ENCODE results near the gene PRKCB.

The PRKCB gene

DNA sequence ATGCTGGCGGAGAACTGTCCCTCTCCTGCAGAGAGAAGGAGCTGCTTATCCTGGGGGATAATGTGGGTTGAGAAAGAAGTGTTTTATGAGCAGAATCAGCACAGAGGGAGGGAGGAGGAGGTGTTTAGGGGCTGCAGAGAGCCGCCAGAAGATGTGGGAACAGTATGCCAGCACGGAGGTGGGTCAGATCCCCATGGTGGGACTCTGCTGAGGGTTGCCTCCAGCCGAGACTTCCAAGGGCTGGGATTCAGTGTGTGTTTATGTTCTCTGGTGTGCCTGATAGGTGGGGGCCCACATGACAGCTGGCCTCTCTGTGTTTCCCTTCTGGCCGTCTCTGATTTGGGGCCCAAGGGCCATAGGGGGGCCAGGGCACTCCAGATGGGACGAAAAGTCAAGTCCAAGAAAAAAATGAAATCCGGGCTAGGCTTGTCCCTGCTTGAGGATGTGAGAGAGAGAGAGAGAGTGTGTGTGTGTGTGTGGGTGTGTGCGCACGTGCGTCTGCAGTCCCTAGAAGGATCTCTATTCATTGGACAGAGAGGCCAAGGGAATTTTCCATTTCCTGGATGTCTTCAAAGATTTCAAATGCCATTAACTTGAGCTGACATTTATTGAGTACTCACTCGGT, 21.6 kb downstream of the PRKCB start:
- no peak for TF ChIP-seq CTCF (IDR thresholded peaks at IDR 0.05; ENCODE audit: low read length, missing control alignments)
- no peak for DNase-seq (ENCODE audit: low read depth)
- no peak overlapping the region for H3K4me3 ChIP-seq (replicated peaks; ENCODE audit: low read depth, low read length)

GRCh38 chr16:23857881-23858269, 22.1 kb downstream of the PRKCB start:
- TF ChIP-seq CTCF (IDR thresholded peaks at IDR 0.05; ENCODE audit: low read length, missing control alignments) = no peak
- no peak for DNase-seq (ENCODE audit: low read depth)
- H3K4me3 ChIP-seq (replicated peaks; ENCODE audit: low read depth, low read length) = no peak overlapping the region

- DNase-seq (ENCODE audit: low read depth) = no peak
- no peak for TF ChIP-seq CTCF (IDR thresholded peaks at IDR 0.05; ENCODE audit: low read length, missing control alignments)
- no peak overlapping the region for H3K4me3 ChIP-seq (replicated peaks; ENCODE audit: low read depth, low read length)
Measured at GRCh38 chr16:23858542-23858941, 22.8 kb downstream of the PRKCB start.

DNA sequence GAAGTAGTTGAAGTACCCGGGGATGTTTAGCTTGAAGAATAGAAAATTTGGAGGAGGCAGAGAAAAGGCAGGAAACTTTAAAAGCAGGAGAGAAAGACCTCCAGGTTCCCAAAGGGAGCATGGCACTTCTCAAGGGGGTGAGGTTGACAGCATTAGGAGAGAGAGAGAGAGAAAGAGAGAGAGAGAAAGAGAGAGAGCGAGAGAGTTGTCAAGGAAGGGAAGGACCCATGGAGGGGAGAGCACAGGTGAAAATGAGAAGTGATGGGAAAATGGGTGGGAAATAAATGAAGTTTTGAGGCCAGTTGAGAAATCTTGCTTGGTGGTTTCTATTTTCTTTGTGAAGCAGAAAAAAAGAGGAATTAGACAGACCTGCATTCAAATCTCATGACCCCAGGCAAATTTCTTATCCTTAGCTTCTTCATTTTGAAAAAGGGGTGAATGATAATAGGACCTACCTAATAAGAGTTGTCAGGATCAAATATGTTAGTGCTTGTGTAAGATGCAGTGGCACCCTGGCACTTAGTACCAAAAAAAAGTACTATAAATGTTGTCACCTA, 24.0 kb downstream of the PRKCB start:
- DNase-seq (ENCODE audit: low read depth) = no peak
- no peak overlapping the region for H3K4me3 ChIP-seq (replicated peaks; ENCODE audit: low read depth, low read length)
- no peak for TF ChIP-seq CTCF (IDR thresholded peaks at IDR 0.05; ENCODE audit: low read length, missing control alignments)

DNA sequence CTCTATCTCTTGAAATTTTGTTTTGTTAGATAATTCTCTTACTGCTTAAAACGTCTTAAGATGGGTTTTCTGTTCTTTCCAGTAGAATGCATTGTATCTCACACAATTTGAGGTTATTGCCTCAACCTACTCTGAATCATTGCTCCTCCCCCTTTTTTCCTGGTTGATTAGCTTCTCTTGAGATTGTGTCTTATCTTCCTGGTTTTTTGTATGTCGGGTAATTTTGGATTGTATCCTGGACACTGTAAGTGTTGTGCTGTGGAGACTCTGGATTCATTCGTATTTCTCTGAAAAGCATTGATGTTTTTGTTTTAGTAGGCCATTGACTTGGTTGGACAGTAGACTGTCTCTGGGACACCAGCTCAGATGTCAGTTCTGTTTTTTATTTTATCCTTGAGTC, 26.1 kb downstream of the PRKCB start:
- H3K4me3 ChIP-seq (replicated peaks; ENCODE audit: low read depth, low read length) = no peak overlapping the region
- no peak for DNase-seq (ENCODE audit: low read depth)
- TF ChIP-seq CTCF (IDR thresholded peaks at IDR 0.05; ENCODE audit: low read length, missing control alignments) = no peak

GRCh38 chr16:23862556-23862955, 26.8 kb downstream of the PRKCB start:
- no peak overlapping the region for H3K4me3 ChIP-seq (replicated peaks; ENCODE audit: low read depth, low read length)
- TF ChIP-seq CTCF (IDR thresholded peaks at IDR 0.05; ENCODE audit: low read length, missing control alignments) = no peak
- DNase-seq (ENCODE audit: low read depth) = no peak

All from fibroblast of pulmonary artery (primary cell).